Measurements from ENCODE around the gene HS3ST6. TPM values are rescaled to one million over a fixed set of nuclear protein-coding genes. Genes with fewer than 3 reads are reported as not detected.
A peak's percentile ranks its signal among the peaks of the same experiment; 100 is the strongest.
"Not testable (repeated sequence)": the region's sequence is repeated elsewhere in the genome, so short reads cannot be mapped to it uniquely, and the experiment has no call there.

Gene HS3ST6
- total and polyA plus RNA-seq, 2 donors (not counting 3 experiments of a cell fraction or from before 2014, with no cell fraction given), result not detected

GRCh38 chr16:1958715-1959268 lies 40.6 kb upstream of the HS3ST6 start:
- H3K27ac ChIP-seq (ENCODE audit: insufficient read depth, low read depth, low read length), result no peak overlapping the region
- TF ChIP-seq POLR2AphosphoS5 (IDR thresholded peaks at IDR 0.05; ENCODE audit: insufficient read depth, low read depth, low read length) (no peak), MAX (IDR thresholded peaks at IDR 0.05; ENCODE audit: insufficient read depth, insufficient read length) (no peak), JUN (IDR thresholded peaks at IDR 0.05; ENCODE audit: borderline replicate concordance, insufficient read depth, insufficient read length, low read depth) (no peak), EZH2 (IDR thresholded peaks at IDR 0.05; ENCODE audit: borderline replicate concordance, low read depth, low read length, severe bottlenecking) (no peak), MYC (IDR thresholded peaks at IDR 0.05; ENCODE audit: low read depth, low read length) (no peak), POLR2A (IDR thresholded peaks at IDR 0.05; ENCODE audit: low read depth, low read length) (no peak), GATA2 (IDR thresholded peaks at IDR 0.05; ENCODE audit: insufficient read depth, insufficient read length, low read depth, low read length) (no peak), FOS (IDR thresholded peaks at IDR 0.05; ENCODE audit: borderline replicate concordance, insufficient read depth, low read length) (no peak)
- TF ChIP-seq, protein P1, sequence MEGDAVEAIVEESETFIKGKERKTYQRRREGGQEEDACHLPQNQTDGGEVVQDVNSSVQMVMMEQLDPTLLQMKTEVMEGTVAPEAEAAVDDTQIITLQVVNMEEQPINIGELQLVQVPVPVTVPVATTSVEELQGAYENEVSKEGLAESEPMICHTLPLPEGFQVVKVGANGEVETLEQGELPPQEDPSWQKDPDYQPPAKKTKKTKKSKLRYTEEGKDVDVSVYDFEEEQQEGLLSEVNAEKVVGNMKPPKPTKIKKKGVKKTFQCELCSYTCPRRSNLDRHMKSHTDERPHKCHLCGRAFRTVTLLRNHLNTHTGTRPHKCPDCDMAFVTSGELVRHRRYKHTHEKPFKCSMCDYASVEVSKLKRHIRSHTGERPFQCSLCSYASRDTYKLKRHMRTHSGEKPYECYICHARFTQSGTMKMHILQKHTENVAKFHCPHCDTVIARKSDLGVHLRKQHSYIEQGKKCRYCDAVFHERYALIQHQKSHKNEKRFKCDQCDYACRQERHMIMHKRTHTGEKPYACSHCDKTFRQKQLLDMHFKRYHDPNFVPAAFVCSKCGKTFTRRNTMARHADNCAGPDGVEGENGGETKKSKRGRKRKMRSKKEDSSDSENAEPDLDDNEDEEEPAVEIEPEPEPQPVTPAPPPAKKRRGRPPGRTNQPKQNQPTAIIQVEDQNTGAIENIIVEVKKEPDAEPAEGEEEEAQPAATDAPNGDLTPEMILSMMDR (IDR thresholded peaks at IDR 0.05; ENCODE audit: extremely low read depth in 1 of 2, insufficient read depth in 1 of 2, low read depth in 1 of 2, low read length in 2 of 2), result no peak
- no peak overlapping the region for H3K4me3 ChIP-seq (replicated peaks in 1 of 3; ENCODE audit: insufficient read depth in 1 of 3, low read depth in 1 of 3, low read length in 3 of 3)
- H3K4me2 ChIP-seq (ENCODE audit: insufficient read depth, low read length), result peak overlapping the region; percentile 7
- ChIA-PET CTCF (no interaction called here), POLR2A (no interaction called here)
- dilution Hi-C loops (cut with MboI; ENCODE audit: extremely low pct_ligation_motif_present, low sequenced_read_pairs) (no loop called here), intact Hi-C loops (cut with micrococcal nuclease) (loop anchor here (1.0 kb wide), 1 partner anchor 15 kb away; the partner anchor contains the start of gene MSRB1)
- no peaks in the 10 kb centered on the region for H3K27me3 ChIP-seq (ENCODE audit: control insufficient read depth in 2 of 2, insufficient read depth in 2 of 2, low read length in 2 of 2)
- H3K79me2 ChIP-seq (ENCODE audit: control insufficient read depth, insufficient read depth, low read length), result peaks cover 31% of the 10 kb centered on the region
- peaks cover 8 to 17% of the 10 kb centered on the region in 2 experiments for H3K36me3 ChIP-seq (ENCODE audit: control insufficient read depth in 2 of 2, extremely low read depth in 1 of 2, insufficient read depth in 2 of 2, low read length in 2 of 2)
- no peak overlapping the region for H3K9ac ChIP-seq (replicated peaks; ENCODE audit: extremely low read depth, insufficient read depth, low read length)
- FAIRE-seq (no peak), DNase-seq (ENCODE audit: low read depth, low spot score) (no peak)
- H2AFZ ChIP-seq (ENCODE audit: low read depth, low read length), result peak overlapping the region; percentile 51
- H4K20me1 ChIP-seq (replicated peaks; ENCODE audit: control insufficient read depth, extremely low read depth, insufficient read depth, low read length), result no peaks in the 10 kb centered on the region
- no peaks in the 10 kb centered on the region for H3K9me1 ChIP-seq (replicated peaks; ENCODE audit: control insufficient read depth, extremely low read depth, insufficient read depth, low read length)
- peaks cover 18% of the 10 kb centered on the region for H3K4me1 ChIP-seq (ENCODE audit: control insufficient read depth, extremely low read depth, insufficient read depth, low read length)
- H3K9me3 ChIP-seq (replicated peaks; ENCODE audit: control insufficient read depth, insufficient read depth, low read length), result no peaks in the 10 kb centered on the region
- no TSS peak for BruUV-seq (replicated peaks)

DNA sequence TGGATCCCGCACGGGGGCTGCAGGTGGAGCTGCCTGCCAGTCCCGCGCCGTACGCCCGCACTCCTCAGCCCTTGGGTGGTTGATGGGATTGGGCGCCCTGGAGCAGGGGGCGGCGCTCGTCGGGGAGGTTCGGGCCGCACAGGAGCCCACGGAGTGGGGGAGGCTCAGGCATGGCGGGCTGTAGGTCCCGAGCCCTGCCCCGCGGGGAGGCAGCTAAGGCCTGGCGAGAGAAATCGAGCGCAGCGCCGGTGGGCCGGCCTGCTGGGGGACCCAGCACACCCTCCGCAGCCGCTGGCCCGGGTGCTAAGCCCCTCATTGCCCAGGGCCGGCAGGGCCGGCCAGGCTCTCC lies 39.9 kb upstream of the HS3ST6 start:
- H3K9me1 ChIP-seq (replicated peaks; ENCODE audit: control insufficient read depth, extremely low read depth, insufficient read depth, low read length); H3K27me3 ChIP-seq (ENCODE audit: control insufficient read depth in 2 of 2, insufficient read depth in 2 of 2, low read length in 2 of 2); BruUV-seq (replicated peaks); DNase-seq (ENCODE audit: low read depth, low spot score); intact Hi-C loops (cut with micrococcal nuclease); H2AFZ ChIP-seq (ENCODE audit: low read depth, low read length); H3K27ac ChIP-seq (ENCODE audit: insufficient read depth, low read depth, low read length); FAIRE-seq; H4K20me1 ChIP-seq (replicated peaks; ENCODE audit: control insufficient read depth, extremely low read depth, insufficient read depth, low read length); H3K9me3 ChIP-seq (replicated peaks; ENCODE audit: control insufficient read depth, insufficient read depth, low read length); H3K4me2 ChIP-seq (ENCODE audit: insufficient read depth, low read length); H3K9ac ChIP-seq (replicated peaks; ENCODE audit: extremely low read depth, insufficient read depth, low read length); CTCF ChIA-PET; POLR2A ChIA-PET; dilution Hi-C loops (cut with MboI; ENCODE audit: extremely low pct_ligation_motif_present, low sequenced_read_pairs); H3K4me3 ChIP-seq (replicated peaks in 1 of 3; ENCODE audit: insufficient read depth in 1 of 3, low read depth in 1 of 3, low read length in 3 of 3): not testable (repeated sequence)
- peaks cover 11% of the 10 kb centered on the region for H3K4me1 ChIP-seq (ENCODE audit: control insufficient read depth, extremely low read depth, insufficient read depth, low read length)
- H3K36me3 ChIP-seq (ENCODE audit: control insufficient read depth in 2 of 2, extremely low read depth in 1 of 2, insufficient read depth in 2 of 2, low read length in 2 of 2), result peaks cover 8 to 13% of the 10 kb centered on the region in 2 experiments
- H3K79me2 ChIP-seq (ENCODE audit: control insufficient read depth, insufficient read depth, low read length), result peaks cover 24% of the 10 kb centered on the region
